ENCODE results near the gene RASGRF2.

Gene RASGRF2

DNA sequence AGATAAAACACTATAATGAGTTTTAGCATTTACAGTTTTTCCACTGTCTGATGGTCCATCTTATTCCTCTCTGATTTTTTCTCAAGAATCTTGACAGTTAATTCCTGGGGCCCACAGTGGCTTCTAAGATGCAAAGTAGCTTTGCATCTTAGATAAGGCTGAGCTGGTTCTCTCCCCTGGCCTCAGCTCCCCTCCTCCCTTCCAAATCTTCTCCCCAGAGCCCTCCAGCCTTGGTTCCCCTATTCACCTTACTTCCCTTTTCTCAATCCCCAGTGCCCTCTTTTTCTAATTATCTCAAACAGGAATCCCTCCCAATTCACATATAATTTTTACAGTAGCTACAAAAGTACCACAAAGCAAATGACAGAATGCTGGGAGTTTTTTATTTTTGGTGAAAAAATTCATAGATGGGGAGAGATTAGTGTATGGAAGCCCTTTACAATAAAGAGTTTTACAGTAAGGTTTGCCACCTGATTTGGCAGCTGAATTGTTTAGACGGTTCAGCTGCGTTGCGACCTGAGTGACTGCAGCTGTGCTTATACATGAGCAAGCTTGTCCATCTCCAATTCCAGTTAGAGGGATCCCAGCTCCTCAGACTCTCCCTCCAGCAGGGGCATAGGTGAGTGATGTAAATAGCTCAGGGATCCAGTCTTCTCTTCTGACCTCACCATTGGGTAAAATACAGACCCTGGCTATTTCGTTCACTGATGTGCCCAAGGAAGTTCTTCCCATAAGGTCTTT is 221.6 kb downstream of the RASGRF2 start:
- H3K4me3 ChIP-seq (replicated peaks; ENCODE audit: low read depth, low read length), result no peak overlapping the region
- DNase-seq (ENCODE audit: extremely low read depth, low read depth), result no peak
- TF ChIP-seq, protein P1, sequence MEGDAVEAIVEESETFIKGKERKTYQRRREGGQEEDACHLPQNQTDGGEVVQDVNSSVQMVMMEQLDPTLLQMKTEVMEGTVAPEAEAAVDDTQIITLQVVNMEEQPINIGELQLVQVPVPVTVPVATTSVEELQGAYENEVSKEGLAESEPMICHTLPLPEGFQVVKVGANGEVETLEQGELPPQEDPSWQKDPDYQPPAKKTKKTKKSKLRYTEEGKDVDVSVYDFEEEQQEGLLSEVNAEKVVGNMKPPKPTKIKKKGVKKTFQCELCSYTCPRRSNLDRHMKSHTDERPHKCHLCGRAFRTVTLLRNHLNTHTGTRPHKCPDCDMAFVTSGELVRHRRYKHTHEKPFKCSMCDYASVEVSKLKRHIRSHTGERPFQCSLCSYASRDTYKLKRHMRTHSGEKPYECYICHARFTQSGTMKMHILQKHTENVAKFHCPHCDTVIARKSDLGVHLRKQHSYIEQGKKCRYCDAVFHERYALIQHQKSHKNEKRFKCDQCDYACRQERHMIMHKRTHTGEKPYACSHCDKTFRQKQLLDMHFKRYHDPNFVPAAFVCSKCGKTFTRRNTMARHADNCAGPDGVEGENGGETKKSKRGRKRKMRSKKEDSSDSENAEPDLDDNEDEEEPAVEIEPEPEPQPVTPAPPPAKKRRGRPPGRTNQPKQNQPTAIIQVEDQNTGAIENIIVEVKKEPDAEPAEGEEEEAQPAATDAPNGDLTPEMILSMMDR (IDR thresholded peaks at IDR 0.05; ENCODE audit: low read depth, low read length, missing control alignments), result no peak

DNA sequence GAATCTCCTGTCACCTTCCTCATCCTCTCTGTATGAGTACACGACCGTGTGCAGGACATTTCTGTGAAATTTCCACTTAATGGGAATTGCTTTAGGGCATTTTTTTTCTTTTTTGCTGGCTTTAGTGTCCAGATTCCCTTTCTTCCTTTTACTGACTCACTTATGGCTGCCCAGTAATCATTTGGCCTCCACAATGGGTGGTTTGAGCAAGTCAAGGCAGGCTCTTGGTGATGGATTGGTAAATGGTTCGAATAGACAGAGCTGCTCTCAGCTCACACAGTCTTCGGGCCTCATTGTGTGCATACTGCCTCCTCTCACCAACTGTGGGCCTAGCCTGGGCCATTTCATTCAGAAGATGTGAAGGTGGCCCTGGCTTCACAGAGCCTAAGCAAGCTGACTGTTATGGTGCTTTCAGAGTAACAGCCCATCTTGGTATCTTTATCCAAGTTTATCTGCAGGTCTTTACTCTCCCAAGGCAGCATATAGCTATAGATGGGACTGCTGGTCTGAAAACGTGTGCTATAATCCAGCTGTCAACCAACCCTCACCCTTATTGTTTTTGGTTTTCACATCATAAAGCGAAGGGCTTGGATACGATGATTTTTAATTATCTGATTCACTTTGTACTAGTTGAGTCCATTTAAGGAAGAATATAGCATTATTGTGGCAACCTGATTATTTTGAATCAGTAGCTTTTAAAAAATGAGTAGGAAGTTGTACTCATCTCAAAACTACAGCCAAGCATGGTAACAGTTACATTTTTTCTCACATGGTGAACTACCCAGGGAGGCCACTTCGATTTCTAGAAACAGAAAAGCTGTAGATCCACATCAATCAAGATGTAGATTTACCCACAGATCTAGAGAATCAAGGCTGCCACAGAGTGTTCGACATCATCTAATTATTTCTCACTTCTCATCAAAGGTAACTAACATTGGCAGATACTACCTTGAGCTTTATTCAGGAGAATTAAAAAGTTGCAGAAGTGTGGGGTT is 222.5 kb downstream of the RASGRF2 start:
- TF ChIP-seq, protein P1 (IDR thresholded peaks at IDR 0.05; ENCODE audit: low read depth, low read length, missing control alignments), result no peak
- no peak overlapping the region for H3K4me3 ChIP-seq (replicated peaks; ENCODE audit: low read depth, low read length)
- no peak for DNase-seq (ENCODE audit: extremely low read depth, low read depth)

DNA sequence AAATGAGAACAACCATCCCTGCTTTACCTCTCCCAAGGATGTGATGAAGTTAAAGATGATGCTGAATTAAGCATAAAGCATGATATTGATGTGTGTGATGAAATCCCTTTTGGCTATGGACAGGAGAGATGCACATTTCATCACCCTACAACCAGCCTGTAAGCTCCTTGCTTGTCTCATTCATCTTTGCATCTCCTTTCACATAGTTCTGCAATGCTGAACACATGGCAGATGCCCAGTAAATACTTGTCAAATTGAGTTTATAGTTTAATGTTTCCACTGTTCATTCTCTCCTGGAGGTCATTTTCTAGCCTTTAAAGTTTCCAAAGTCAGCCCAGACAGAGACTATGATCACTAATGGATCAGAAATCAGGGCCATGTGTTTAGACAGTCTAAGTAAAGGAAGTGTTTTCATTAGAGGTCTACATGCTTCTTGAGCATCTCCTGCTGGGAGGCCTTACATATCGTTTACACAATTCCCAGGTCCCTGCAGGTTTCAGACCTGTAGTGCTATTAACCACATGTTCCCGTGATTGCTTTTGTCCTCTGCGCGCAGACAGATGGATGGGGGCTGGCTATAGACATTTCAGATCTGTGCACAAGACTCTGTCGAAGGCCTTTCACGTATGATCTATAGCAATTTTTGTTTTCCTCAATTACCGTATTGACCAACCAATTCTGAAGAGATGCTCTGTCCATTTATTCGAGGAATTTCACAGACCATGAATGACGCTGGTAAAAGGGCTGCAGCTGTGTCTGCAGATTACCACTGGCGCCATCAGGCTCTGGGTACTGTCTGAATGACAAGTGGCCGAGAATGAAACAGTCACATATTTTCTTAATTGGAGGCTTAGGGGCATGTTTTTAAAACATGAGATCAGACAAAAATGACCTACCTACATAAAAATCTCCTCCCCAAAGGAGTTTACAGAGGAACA is 223.9 kb downstream of the RASGRF2 start:
- TF ChIP-seq, protein P1 (IDR thresholded peaks at IDR 0.05; ENCODE audit: low read depth, low read length, missing control alignments), result no peak
- no peak for DNase-seq (ENCODE audit: extremely low read depth, low read depth)
- no peak overlapping the region for H3K4me3 ChIP-seq (replicated peaks; ENCODE audit: low read depth, low read length)

DNA sequence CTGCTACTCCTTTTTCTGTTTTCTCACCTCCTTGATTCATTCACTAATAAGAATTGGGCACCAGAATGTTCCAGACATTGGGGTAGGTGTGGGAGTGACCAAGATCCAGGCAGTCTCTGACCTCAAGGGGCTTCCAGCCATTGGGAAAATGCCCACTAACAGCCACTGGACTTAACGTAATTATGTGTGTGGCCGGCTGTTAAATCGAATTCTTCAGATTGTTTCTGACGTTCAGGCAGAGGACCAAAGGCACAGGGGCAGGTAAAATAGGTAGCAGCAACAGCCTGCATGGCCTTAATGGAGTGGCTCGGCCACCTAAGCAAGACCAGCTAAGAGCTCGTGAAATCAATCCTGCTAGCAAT is 224.6 kb downstream of the RASGRF2 start:
- TF ChIP-seq, protein P1 (IDR thresholded peaks at IDR 0.05; ENCODE audit: low read depth, low read length, missing control alignments), result no peak
- H3K4me3 ChIP-seq (replicated peaks; ENCODE audit: low read depth, low read length), result no peak overlapping the region
- DNase-seq (ENCODE audit: extremely low read depth, low read depth), result no peak

DNA sequence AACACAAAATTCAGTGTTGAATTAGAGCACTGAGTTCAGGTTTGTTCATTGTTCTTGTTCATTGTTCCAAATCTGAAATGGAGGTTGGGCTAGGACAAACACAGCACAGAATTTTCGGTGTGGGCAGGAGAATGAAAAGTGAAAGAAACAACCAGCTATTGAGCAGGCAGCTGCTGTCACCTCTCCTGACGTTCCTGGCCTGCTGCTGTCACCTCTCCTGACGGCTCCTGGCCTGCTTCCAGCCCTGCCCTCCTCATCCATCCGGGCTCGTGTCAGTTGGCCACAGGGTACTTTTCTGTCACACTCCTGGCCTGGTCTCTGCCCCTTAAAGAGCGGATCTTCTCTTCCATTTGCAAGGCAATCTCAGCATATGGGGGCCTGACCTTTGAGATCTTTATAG is 227.7 kb downstream of the RASGRF2 start:
- DNase-seq (ENCODE audit: extremely low read depth, low read depth), result no peak

More for the DNA sequence above, 227.7 kb downstream of the RASGRF2 start:
- TF ChIP-seq, protein P1 (IDR thresholded peaks at IDR 0.05; ENCODE audit: low read depth, low read length, missing control alignments), result no peak
- no peak overlapping the region for H3K4me3 ChIP-seq (replicated peaks; ENCODE audit: low read depth, low read length)

Measured in HFF-Myc (cell line).